GM13976 (cell line): ENCODE results near the gene CHTOP.

Source experiments
- DNase-seq: peaks from one replicate; pipeline ENCODE4 v3.0.0; 2012; ENCODE audit warnings: low spot score
- in situ Hi-C: fragments of 300-500 bp; cut with MboI; formaldehyde crosslinking; loops from one replicate; pipeline ENCODE4 v1.12.0; 2022; ENCODE audit warnings: low sequenced_read_pairs, mixed read lengths, inconsistent platforms; ENCODE audit not compliant: unreplicated experiment
- TF ChIP-seq, protein P1 (sequence below): IDR thresholded peaks from 2 replicates; pipeline ENCODE4 v1.5.1; 2012; ENCODE audit warnings: borderline replicate concordance, mild to moderate bottlenecking; ENCODE audit not compliant: insufficient read depth; ENCODE audit errors: extremely low read depth, missing control alignments, control extremely low read depth

Gene CHTOP

DNA sequence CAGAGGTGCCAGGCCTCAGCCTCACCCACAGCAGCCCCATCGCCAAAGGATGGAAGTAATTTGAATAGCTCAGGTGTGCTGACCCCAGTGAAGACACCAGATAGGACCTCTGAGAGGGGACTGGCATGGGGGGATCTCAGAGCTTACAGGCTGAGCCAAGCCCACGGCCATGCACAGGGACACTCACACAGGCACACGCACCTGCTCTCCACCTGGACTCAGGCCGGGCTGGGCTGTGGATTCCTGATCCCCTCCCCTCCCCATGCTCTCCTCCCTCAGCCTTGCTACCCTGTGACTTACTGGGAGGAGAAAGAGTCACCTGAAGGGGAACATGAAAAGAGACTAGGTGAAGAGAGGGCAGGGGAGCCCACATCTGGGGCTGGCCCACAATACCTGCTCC is 59.6 kb downstream of the CHTOP start:
- in situ Hi-C loops: no loop called here
- no peak for DNase-seq

More for the DNA sequence above, 59.6 kb downstream of the CHTOP start:
- TF ChIP-seq, protein P1, sequence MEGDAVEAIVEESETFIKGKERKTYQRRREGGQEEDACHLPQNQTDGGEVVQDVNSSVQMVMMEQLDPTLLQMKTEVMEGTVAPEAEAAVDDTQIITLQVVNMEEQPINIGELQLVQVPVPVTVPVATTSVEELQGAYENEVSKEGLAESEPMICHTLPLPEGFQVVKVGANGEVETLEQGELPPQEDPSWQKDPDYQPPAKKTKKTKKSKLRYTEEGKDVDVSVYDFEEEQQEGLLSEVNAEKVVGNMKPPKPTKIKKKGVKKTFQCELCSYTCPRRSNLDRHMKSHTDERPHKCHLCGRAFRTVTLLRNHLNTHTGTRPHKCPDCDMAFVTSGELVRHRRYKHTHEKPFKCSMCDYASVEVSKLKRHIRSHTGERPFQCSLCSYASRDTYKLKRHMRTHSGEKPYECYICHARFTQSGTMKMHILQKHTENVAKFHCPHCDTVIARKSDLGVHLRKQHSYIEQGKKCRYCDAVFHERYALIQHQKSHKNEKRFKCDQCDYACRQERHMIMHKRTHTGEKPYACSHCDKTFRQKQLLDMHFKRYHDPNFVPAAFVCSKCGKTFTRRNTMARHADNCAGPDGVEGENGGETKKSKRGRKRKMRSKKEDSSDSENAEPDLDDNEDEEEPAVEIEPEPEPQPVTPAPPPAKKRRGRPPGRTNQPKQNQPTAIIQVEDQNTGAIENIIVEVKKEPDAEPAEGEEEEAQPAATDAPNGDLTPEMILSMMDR: no peak
